Measurements from ENCODE around the gene PKNOX2.

Gene PKNOX2

DNA sequence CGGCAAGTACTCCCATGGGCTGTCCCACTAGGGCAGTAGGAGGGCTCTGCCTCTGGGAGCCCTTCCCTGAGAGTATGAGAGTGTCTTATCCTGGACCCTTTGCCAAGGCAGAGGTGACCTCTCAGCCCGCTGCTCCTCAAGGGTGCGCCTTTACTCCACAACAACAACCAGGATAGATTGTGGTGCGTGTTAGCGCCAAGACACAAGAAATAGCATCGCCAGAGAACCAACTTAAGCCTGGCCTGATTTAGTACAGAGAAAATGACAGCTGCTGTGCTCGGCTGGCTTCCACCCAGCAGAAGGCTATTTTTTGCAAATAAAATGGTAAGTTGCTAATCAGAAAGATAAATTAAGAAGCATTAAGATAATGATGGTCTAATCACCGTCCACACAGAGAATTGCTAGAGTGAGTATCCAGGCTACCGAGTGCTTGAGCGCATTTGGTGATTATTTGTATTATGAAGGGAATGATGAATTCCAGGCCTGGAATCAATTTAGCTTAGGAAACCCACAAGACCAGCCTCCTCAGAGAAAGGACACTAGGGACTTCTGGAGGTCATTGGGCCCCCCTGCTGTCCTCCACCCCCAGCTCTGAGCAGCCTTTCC, 119.8 kb downstream of the PKNOX2 start:
- no peak overlapping the region for H3K4me3 ChIP-seq (ENCODE audit: low read depth, low read length)
- TF ChIP-seq, protein P1, sequence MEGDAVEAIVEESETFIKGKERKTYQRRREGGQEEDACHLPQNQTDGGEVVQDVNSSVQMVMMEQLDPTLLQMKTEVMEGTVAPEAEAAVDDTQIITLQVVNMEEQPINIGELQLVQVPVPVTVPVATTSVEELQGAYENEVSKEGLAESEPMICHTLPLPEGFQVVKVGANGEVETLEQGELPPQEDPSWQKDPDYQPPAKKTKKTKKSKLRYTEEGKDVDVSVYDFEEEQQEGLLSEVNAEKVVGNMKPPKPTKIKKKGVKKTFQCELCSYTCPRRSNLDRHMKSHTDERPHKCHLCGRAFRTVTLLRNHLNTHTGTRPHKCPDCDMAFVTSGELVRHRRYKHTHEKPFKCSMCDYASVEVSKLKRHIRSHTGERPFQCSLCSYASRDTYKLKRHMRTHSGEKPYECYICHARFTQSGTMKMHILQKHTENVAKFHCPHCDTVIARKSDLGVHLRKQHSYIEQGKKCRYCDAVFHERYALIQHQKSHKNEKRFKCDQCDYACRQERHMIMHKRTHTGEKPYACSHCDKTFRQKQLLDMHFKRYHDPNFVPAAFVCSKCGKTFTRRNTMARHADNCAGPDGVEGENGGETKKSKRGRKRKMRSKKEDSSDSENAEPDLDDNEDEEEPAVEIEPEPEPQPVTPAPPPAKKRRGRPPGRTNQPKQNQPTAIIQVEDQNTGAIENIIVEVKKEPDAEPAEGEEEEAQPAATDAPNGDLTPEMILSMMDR (IDR thresholded peaks at IDR 0.05; ENCODE audit: low read depth, low read length, missing control alignments): no peak
- no peak for DNase-seq (ENCODE audit: low read depth)

DNA sequence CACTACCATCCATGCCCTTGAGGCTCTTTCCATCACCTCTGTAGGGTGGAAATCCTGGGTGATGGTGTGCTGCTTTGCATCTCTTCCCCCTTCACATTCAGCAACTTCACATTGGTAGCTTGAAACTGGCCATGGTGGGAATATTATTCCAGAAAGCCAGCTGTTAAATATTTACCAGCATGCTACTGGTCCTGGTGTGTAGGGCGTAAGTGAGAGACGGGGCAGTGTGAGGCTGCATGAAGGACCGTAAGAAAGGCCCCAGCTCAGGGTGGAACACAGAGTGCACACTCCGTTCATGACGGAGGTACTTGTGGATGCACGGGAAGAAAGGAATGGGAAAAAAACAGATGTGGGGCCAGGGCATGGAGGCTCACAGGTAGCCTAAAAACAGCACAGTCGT, 121.3 kb downstream of the PKNOX2 start:
- H3K4me3 ChIP-seq (ENCODE audit: low read depth, low read length): no peak overlapping the region
- DNase-seq (ENCODE audit: low read depth): no peak
- TF ChIP-seq, protein P1 (IDR thresholded peaks at IDR 0.05; ENCODE audit: low read depth, low read length, missing control alignments): no peak

DNA sequence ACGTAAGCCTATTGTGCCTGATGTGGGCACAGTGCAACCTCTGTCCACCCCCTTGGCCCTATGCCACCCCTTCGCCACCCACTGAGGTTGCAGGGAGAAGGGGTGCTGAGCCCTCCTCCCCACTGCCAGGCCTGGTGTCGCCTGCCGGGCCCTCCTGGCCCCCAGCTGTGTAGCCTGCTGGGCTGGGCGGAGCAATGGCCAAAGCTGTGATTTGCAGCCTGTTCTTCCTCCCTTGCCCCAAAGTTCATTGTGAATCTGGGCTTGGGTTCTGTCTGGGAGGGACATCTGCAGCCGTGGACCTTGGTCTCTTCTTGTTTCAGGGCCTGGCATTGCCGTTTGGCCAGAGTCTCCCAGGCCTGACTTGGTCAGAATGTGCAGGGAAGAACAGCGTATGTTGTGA, 121.9 kb downstream of the PKNOX2 start:
- TF ChIP-seq, protein P1 (IDR thresholded peaks at IDR 0.05; ENCODE audit: low read depth, low read length, missing control alignments): no peak
- H3K4me3 ChIP-seq (ENCODE audit: low read depth, low read length): no peak overlapping the region
- DNase-seq (ENCODE audit: low read depth): no peak

DNA sequence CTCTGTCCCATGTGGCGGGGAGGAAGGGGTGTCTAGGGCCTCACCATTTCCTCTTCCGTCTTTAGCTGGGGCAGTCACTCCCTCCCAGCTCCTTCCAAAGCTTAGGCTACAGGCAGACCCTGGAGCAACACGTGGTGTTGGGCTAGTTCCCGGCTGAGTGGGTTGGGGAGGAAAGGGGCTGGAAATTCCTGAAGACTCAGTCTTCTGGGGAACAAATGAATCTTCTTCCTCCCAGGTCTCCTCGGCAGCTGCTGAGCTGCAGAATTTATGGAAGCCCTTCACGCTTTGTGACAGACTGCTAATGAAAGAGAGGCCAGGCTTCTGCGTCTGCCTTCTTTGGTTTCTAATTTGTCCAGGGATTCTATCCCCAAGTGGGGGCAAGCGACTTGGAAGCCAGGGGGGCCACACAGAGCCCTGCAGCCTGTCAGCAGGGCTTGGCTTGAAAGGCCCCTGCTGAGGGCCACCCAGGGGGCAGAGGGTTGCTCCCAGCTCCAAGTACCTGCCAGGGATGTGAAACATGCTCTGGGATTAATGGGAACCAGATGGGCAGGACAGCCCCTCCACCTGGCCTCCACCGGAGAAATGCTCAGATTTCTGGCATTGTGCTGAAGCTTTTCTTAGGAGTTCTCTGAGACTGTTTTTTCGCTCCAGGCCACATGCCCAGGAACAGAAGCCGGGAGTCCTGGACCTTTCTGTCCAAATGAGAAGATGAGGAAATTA, 123.1 kb downstream of the PKNOX2 start:
- no peak overlapping the region for H3K4me3 ChIP-seq (ENCODE audit: low read depth, low read length)
- no peak for DNase-seq (ENCODE audit: low read depth)
- TF ChIP-seq, protein P1 (IDR thresholded peaks at IDR 0.05; ENCODE audit: low read depth, low read length, missing control alignments): no peak

DNA sequence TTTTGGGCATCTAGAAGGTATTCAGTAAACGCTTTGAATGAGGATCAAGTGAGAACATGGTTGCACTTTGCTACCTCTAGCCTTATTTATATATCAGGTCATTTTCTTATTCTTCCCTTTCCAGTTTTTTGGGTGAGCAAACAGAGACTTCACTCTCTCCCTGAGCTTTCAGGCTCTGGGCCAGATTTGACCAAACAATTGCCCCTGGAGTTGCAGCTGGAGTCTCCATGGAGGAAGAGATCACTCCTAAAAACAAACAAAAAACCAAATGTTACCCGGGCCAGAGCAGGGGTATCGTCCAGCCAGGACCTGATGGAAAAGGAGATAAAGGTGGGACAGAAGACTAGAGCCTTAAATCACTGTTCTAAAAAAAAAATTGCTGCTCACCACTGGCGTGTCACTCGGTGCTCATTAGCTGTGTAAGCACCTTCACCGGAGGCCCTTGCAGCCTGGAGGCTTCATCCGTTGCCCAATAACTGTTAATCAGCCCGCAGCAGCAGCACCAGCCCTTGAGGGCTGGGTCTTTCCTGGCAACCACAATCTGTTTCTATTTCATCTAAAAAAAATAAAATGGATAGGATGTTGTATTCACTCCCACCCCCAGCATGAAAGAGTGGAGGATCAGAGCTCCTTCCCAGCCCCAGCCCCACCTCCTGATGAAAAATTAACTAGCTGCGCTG, 125.0 kb downstream of the PKNOX2 start:
- TF ChIP-seq, protein P1 (IDR thresholded peaks at IDR 0.05; ENCODE audit: low read depth, low read length, missing control alignments): no peak
- no peak for DNase-seq (ENCODE audit: low read depth)
- no peak overlapping the region for H3K4me3 ChIP-seq (ENCODE audit: low read depth, low read length)

DNA sequence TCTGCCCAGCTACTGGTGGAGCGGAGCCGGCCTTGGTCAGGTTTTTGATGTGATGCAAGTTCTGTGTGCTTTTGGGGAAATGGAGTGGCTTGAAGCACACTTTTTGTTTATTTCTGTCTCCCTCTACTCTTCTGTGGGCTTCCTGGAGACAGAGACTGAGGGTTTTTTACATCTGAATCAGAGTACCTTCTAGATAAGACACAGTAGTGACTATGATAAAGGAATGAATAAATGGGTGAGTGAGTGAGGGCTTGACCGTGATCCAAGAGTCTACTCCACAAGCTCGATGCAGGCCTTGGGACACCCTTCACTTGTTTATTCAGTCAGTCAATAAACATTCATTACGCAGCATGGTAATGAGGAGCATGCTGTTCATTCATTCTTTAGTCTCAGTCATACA, 125.7 kb downstream of the PKNOX2 start:
- H3K4me3 ChIP-seq (ENCODE audit: low read depth, low read length): no peak overlapping the region
- TF ChIP-seq, protein P1 (IDR thresholded peaks at IDR 0.05; ENCODE audit: low read depth, low read length, missing control alignments): no peak
- DNase-seq (ENCODE audit: low read depth): no peak
